GM12878 (cell line): ENCODE data around the gene MYO1E. TPM values are rescaled to one million over a fixed set of nuclear protein-coding genes. Genes with fewer than 3 reads are reported as not detected.

Experiments used
- ATAC-seq: fragments of 200-7000 bp; cut with Tn5 transposase; 3 replicates; pipeline ENCODE4 v1.9.1; 2020; ENCODE audit warnings: mild to moderate bottlenecking, moderate library complexity
- BruUV-seq: library from RNA; stranded (reverse); fragments of 400-500 nt; replicated peaks from 2 replicates; lab custom pipeline; 2021; lab: Mats Ljungman, UMichigan
- CTCF ChIA-PET: fragments of 300-600 bp; sonication (Branson Sonifier 250); formaldehyde crosslinking; extraction: SDS; loops from one replicate; lab custom pipeline; 2021; ENCODE audit warnings: inconsistent platforms; lab: Yijun Ruan, JAX
- POLR2A ChIA-PET: fragments of 350-600 bp; formaldehyde crosslinking; extraction: SDS; loops from one replicate; lab custom pipeline; 2021; ENCODE audit warnings: inconsistent platforms; lab: Charles Lee
- RAD21 ChIA-PET: fragments of 300-600 bp; sonication (Branson Sonifier 250); formaldehyde crosslinking; loops from one replicate; lab custom pipeline; 2023; ENCODE audit warnings: antibody characterized with exemption; ENCODE audit not compliant: unreplicated experiment; lab: Charles Lee
- SMC1A ChIA-PET: fragments of 300-600 bp; sonication (Branson Sonifier 250); formaldehyde crosslinking; loops from one replicate; lab custom pipeline; 2023; ENCODE audit not compliant: unreplicated experiment, uncharacterized antibody; lab: Charles Lee
- DNase-seq: peaks from one replicate; pipeline ENCODE4 v3.0.0-alpha.2; 2011; ENCODE audit warnings: low read depth, low spot score
- FAIRE-seq: peaks from 3 replicates; lab custom pipeline; 2011; peaks lifted over from hg19 to GRCh38; lab: Jason Lieb, UNC
- H2AFZ ChIP-seq: 2 replicates; pipeline ENCODE4 v1.6.0; 2011; ENCODE audit warnings: low read depth, low read length, control low read depth; ENCODE audit not compliant: control insufficient read depth
- H3K27ac ChIP-seq: 2 replicates; pipeline ENCODE4 v1.5.1; 2011; ENCODE audit warnings: control low read depth; ENCODE audit not compliant: control insufficient read depth, insufficient read depth
- H3K27me3 ChIP-seq, 2 experiments: replicated peaks in 1 of 2; 2 replicates each; pipeline versions ENCODE4 v1.6.0 to v1.6.1; 2011; ENCODE audit warnings: low read length in 1 of 2; ENCODE audit not compliant: control insufficient read depth in 2 of 2, insufficient read depth in 2 of 2
- H3K36me3 ChIP-seq, 2 experiments: 2 replicates each; pipeline ENCODE4 v1.5.1; 2011; ENCODE audit warnings: low read length in 1 of 2; ENCODE audit not compliant: control insufficient read depth in 2 of 2, insufficient read depth in 2 of 2
- H3K4me1 ChIP-seq: 2 replicates; pipeline ENCODE4 v1.6.1; 2011; ENCODE audit warnings: mild to moderate bottlenecking, low read length, moderate library complexity, mixed read lengths; ENCODE audit not compliant: control insufficient read depth, insufficient read depth
- H3K4me2 ChIP-seq: 2 replicates; pipeline ENCODE4 v1.6.0; 2011; ENCODE audit warnings: control low read depth; ENCODE audit not compliant: control insufficient read depth, insufficient read depth
- H3K4me3 ChIP-seq: fragments of 200-600 bp; sonication (generic); 2 replicates; pipeline ENCODE4 v1.5.1; 2016
- H3K79me2 ChIP-seq: 2 replicates; pipeline ENCODE4 v1.6.0; 2011; ENCODE audit warnings: low read length; ENCODE audit not compliant: control insufficient read depth, insufficient read depth
- H3K9ac ChIP-seq: 2 replicates; pipeline ENCODE4 v1.8.0; 2011; ENCODE audit warnings: low read length, control low read depth, mixed read lengths; ENCODE audit not compliant: control insufficient read depth, insufficient read depth
- H3K9me3 ChIP-seq: replicated peaks from 3 replicates; pipeline ENCODE4 v1.5.1; 2011; ENCODE audit warnings: mild to moderate bottlenecking, low read length; ENCODE audit not compliant: control insufficient read depth, insufficient read depth
- H4K20me1 ChIP-seq: 2 replicates; pipeline ENCODE4 v1.6.0; 2011; ENCODE audit not compliant: control insufficient read depth, insufficient read depth
- BACH1 ChIP-seq: fragments of 450-650 bp; IDR thresholded peaks from 2 replicates; pipeline ENCODE4 v1.6.1; 2017; ENCODE audit warnings: mild to moderate bottlenecking, borderline replicate concordance
- CBX3 ChIP-seq: fragments of 200-600 bp; sonication (generic); IDR thresholded peaks from 2 replicates; pipeline ENCODE4 v1.6.1; 2016; ENCODE audit warnings: low read depth, borderline replicate concordance
- CHD2 ChIP-seq: IDR thresholded peaks from 2 replicates; pipeline ENCODE4 v1.6.1; 2011; ENCODE audit warnings: low read depth, low read length, improper control_type of control experiment, borderline replicate concordance
- EZH2 ChIP-seq: IDR thresholded peaks from 2 replicates; pipeline ENCODE4 v1.6.1; 2012; ENCODE audit warnings: low read depth, mild to moderate bottlenecking, control low read depth, inconsistent platforms, low read length, borderline replicate concordance; ENCODE audit not compliant: control insufficient read depth
- IRF4 ChIP-seq: IDR thresholded peaks from 2 replicates; pipeline ENCODE4 v1.6.1; 2011; ENCODE audit warnings: low read depth, low read length
- KDM1A ChIP-seq: fragments of 200-600 bp; sonication (generic); IDR thresholded peaks from 2 replicates; pipeline ENCODE4 v1.6.1; 2016; ENCODE audit warnings: borderline replicate concordance
- KLF5 ChIP-seq: fragments of 450-650 bp; IDR thresholded peaks from 2 replicates; pipeline ENCODE4 v1.6.1; 2014; ENCODE audit warnings: mild to moderate bottlenecking; ENCODE audit not compliant: partially characterized antibody
- MXI1 ChIP-seq: fragments of 150-350 bp; IDR thresholded peaks from 2 replicates; pipeline ENCODE4 v1.6.1; 2011; ENCODE audit warnings: low read depth, mild to moderate bottlenecking, inconsistent platforms, low read length, improper control_type of control experiment
- NFYA ChIP-seq: IDR thresholded peaks from 2 replicates; pipeline ENCODE4 v1.6.1; 2011; ENCODE audit warnings: low read depth, mild to moderate bottlenecking, low read length, improper control_type of control experiment, borderline replicate concordance
- PAX5 ChIP-seq: IDR thresholded peaks from 2 replicates; pipeline ENCODE4 v1.6.1; 2011; ENCODE audit warnings: low read depth, low read length, borderline replicate concordance
- POLR2AphosphoS5 ChIP-seq: IDR thresholded peaks from 2 replicates; pipeline ENCODE4 v1.6.1; 2011; ENCODE audit warnings: mild to moderate bottlenecking, low read length, inconsistent platforms
- RCOR1 ChIP-seq: conservative IDR thresholded peaks from 2 replicates; pipeline ENCODE4 v1.6.1; 2012; ENCODE audit warnings: low read depth, low read length, improper control_type of control experiment
- STAT3 ChIP-seq: IDR thresholded peaks from 2 replicates; pipeline ENCODE4 v1.6.1; 2011; ENCODE audit warnings: low read depth, low read length, improper control_type of control experiment
- SUZ12 ChIP-seq: fragments of 200-600 bp; sonication (generic); IDR thresholded peaks from one replicate; pipeline ENCODE4 v1.6.1; 2018; ENCODE audit warnings: antibody characterized with exemption, mild to moderate bottlenecking; ENCODE audit not compliant: unreplicated experiment
- WRNIP1 ChIP-seq: IDR thresholded peaks from 2 replicates; pipeline ENCODE4 v1.6.1; 2011; ENCODE audit warnings: low read depth, low read length, improper control_type of control experiment, borderline replicate concordance
- ZNF207 ChIP-seq: fragments of 450-650 bp; IDR thresholded peaks from 2 replicates; pipeline ENCODE4 v1.6.1; 2014; ENCODE audit warnings: antibody characterized with exemption, mild to moderate bottlenecking, borderline replicate concordance
- WGBS: methylation state at CpG from one replicate; pipeline ENCODE4 v1.1.6; 2016; ENCODE audit warnings: low lambda C conversion rate; ENCODE audit not compliant: insufficient replicate concordance, insufficient coverage; ENCODE audit errors: missing lambda C conversion rate; 5-methylcytosine and 5-hydroxymethylcytosine counted together
- in situ Hi-C: fragments of 300-500 bp; cut with MboI; formaldehyde crosslinking; loops from 9 replicates; pipeline ENCODE4 v1.14.3; 2018; ENCODE audit warnings: mixed read lengths
- intact Hi-C: fragments of 100-400 bp; cut with micrococcal nuclease; formaldehyde crosslinking; loops from one replicate; pipeline ENCODE4 v1.14.2; 2022; ENCODE audit not compliant: unreplicated experiment
- polyA plus RNA-seq, 11 experiments: library from polyadenylated mRNA; depleted of rRNA in 4 of 11; unstranded in 6 of 11; stranded (reverse) in 5 of 11; fragments of >200 nt; fragmentation: Nextera tagmentation in 4 of 11; fragmentation: Illumina TruSeq in 1 of 11; extraction: Ambion mirVana in 4 of 11; extraction: Trizol in 1 of 11; gene quantifications; 1 replicate in 1 of 11; 2 replicates in 10 of 11; pipeline versions ENCODE4 v1.2.1 to v1.2.3, GENCODE V29; 2011 to 2016; ENCODE audit warnings: inconsistent platforms in 2 of 11, missing spikeins in 2 of 11, low read depth in 1 of 11
- total RNA-seq, 4 experiments: library from RNA; depleted of rRNA in 3 of 4; stranded (reverse); fragments of >200 nt in 3 of 4; fragmentation: Illumina TruSeq in 1 of 4; extraction: Trizol in 1 of 4; gene quantifications; 2 replicates each; pipeline versions ENCODE4 v1.2.1 to v1.2.3, GENCODE V29; 2013 to 2021
- TF ChIP-seq, protein P1 (sequence below): fragments of 450-650 bp; conservative IDR thresholded peaks from 2 replicates; pipeline ENCODE4 v1.6.1; 2017; ENCODE audit warnings: mild to moderate bottlenecking, moderate library complexity
- TF ChIP-seq, protein P2 (sequence below): fragments of 450-650 bp; IDR thresholded peaks from 2 replicates; pipeline ENCODE4 v1.6.1; 2016; ENCODE audit warnings: mild to moderate bottlenecking, moderate library complexity, borderline replicate concordance

Gene MYO1E
- total and polyA plus RNA-seq, 10 of the 15 experiments (the other 5 are each of a cell fraction or from before 2014, with no cell fraction given), result 10.3 to 266 (median 64.9) TPM

GRCh38 chr15:59229015-59229414 is 143.7 kb downstream of the MYO1E start:
- in situ Hi-C loops, result no loop called here

More at GRCh38 chr15:59229015-59229414, 143.7 kb downstream of the MYO1E start:
- Histone ChIP-seq H3K27ac (no peak overlapping the region), H3K27me3 (no peaks in the 10 kb centered on the region), H2AFZ (no peak overlapping the region), H3K79me2 (no peaks in the 10 kb centered on the region), H3K36me3 (peaks cover 18 to 40% of the 10 kb centered on the region in 2 experiments), H3K4me3 (no peak overlapping the region), H4K20me1 (no peaks in the 10 kb centered on the region), H3K9me3 (no peaks in the 10 kb centered on the region), H3K4me1 (no peaks in the 10 kb centered on the region), H3K9ac (no peak overlapping the region), H3K4me2 (no peak overlapping the region)
- whole genome bisulfite sequencing, result 73% methylated on average over 4 of the region's 4 CpGs
- no peak for TF ChIP-seq RCOR1
- no peak for TF ChIP-seq PAX5
- no peak for TF ChIP-seq MXI1
- TF ChIP-seq, protein P1, sequence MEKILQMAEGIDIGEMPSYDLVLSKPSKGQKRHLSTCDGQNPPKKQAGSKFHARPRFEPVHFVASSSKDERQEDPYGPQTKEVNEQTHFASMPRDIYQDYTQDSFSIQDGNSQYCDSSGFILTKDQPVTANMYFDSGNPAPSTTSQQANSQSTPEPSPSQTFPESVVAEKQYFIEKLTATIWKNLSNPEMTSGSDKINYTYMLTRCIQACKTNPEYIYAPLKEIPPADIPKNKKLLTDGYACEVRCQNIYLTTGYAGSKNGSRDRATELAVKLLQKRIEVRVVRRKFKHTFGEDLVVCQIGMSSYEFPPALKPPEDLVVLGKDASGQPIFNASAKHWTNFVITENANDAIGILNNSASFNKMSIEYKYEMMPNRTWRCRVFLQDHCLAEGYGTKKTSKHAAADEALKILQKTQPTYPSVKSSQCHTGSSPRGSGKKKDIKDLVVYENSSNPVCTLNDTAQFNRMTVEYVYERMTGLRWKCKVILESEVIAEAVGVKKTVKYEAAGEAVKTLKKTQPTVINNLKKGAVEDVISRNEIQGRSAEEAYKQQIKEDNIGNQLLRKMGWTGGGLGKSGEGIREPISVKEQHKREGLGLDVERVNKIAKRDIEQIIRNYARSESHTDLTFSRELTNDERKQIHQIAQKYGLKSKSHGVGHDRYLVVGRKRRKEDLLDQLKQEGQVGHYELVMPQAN, result no peak
- TF ChIP-seq KLF5, result no peak
- TF ChIP-seq EZH2, result no peak
- no peak for TF ChIP-seq CBX3
- TF ChIP-seq, protein P2, sequence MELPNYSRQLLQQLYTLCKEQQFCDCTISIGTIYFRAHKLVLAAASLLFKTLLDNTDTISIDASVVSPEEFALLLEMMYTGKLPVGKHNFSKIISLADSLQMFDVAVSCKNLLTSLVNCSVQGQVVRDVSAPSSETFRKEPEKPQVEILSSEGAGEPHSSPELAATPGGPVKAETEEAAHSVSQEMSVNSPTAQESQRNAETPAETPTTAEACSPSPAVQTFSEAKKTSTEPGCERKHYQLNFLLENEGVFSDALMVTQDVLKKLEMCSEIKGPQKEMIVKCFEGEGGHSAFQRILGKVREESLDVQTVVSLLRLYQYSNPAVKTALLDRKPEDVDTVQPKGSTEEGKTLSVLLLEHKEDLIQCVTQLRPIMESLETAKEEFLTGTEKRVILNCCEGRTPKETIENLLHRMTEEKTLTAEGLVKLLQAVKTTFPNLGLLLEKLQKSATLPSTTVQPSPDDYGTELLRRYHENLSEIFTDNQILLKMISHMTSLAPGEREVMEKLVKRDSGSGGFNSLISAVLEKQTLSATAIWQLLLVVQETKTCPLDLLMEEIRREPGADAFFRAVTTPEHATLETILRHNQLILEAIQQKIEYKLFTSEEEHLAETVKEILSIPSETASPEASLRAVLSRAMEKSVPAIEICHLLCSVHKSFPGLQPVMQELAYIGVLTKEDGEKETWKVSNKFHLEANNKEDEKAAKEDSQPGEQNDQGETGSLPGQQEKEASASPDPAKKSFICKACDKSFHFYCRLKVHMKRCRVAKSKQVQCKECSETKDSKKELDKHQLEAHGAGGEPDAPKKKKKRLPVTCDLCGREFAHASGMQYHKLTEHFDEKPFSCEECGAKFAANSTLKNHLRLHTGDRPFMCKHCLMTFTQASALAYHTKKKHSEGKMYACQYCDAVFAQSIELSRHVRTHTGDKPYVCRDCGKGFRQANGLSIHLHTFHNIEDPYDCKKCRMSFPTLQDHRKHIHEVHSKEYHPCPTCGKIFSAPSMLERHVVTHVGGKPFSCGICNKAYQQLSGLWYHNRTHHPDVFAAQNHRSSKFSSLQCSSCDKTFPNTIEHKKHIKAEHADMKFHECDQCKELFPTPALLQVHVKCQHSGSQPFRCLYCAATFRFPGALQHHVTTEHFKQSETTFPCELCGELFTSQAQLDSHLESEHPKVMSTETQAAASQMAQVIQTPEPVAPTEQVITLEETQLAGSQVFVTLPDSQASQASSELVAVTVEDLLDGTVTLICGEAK, result no peak
- no peak for TF ChIP-seq NFYA
- TF ChIP-seq BACH1, result no peak
- TF ChIP-seq POLR2AphosphoS5, result no peak
- no peak for TF ChIP-seq IRF4
- no peak for TF ChIP-seq SUZ12
- TF ChIP-seq STAT3, result no peak
- TF ChIP-seq CHD2, result no peak
- TF ChIP-seq WRNIP1, result no peak
- no peak for TF ChIP-seq KDM1A
- TF ChIP-seq ZNF207, result no peak
- RAD21 ChIA-PET, result no interaction called here
- CTCF ChIA-PET, result interaction anchor here (1.1 to 1.5 kb wide), 3 partner anchors 18 to 301 kb away, joined by 3 to 5 read pairs (median 3); no protein-coding TSS in a partner anchor
- DNase-seq (no peak), FAIRE-seq (no peak), ATAC-seq (no peak)
- POLR2A ChIA-PET, result no interaction called here
- SMC1A ChIA-PET, result interaction anchor here (1.2 kb wide), 1 partner anchor 21 kb away, joined by 3 read pairs; no protein-coding TSS in a partner anchor
- intact Hi-C loops, result no loop called here
- BruUV-seq, result no TSS peak
